Measurements from ENCODE around the gene FOXJ1.

Gene FOXJ1

DNA sequence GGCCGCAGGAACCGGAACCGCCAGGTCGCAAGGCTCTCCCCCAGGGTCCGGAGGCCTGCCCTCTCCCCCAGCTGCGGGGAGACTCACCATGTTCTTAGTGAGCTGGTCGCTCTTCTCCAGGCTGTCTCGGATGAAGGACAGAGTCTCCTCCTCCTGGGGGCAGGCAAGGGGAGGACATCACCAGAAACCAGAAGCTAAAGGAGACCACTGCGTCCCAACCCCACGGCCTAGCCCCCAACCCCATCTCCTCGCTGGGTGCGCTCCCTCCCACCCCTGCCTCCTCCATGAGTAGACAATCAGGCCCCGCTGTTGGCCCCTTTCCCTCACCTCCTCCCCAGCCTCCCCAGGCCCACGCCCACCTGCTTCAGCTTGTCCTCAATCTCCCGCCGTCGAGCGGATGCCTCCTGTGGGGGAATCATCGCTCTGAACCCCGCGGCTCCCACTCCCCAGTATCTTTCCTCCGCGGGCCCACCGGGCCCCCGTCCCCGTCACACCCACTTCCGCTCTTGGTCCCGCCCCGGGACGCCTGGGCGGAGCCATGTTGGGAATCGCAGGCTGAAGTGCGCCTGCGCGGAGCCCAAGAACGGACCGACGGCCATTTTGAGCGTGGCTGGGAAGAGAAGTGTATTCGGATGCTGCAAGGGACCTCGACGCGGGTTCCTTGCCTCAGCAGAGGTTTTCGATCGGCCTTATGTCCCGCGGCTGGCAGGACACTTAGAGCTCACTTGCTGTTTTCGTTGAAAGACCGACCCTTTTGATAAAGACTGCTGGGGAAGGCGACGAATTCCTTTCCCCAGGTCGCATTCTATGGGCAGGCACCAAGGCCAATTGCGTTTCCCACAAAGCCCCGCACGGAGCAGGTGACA is 37.5 kb downstream of the FOXJ1 start, which contains the start of gene EXOC7 (continued):
- TF ChIP-seq, protein P1, sequence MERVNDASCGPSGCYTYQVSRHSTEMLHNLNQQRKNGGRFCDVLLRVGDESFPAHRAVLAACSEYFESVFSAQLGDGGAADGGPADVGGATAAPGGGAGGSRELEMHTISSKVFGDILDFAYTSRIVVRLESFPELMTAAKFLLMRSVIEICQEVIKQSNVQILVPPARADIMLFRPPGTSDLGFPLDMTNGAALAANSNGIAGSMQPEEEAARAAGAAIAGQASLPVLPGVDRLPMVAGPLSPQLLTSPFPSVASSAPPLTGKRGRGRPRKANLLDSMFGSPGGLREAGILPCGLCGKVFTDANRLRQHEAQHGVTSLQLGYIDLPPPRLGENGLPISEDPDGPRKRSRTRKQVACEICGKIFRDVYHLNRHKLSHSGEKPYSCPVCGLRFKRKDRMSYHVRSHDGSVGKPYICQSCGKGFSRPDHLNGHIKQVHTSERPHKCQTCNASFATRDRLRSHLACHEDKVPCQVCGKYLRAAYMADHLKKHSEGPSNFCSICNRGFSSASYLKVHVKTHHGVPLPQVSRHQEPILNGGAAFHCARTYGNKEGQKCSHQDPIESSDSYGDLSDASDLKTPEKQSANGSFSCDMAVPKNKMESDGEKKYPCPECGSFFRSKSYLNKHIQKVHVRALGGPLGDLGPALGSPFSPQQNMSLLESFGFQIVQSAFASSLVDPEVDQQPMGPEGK (tag by site-specific recombination; IDR thresholded peaks at IDR 0.05), result peak; percentile 99
- TF ChIP-seq ZNF660 (tag by site-specific recombination; IDR thresholded peaks at IDR 0.05) (no peak), ZNF843 (tag by site-specific recombination; IDR thresholded peaks at IDR 0.05) (no peak), ZNF239 (tag by site-specific recombination; IDR thresholded peaks at IDR 0.05) (no peak), OVOL3 (tag by site-specific recombination; IDR thresholded peaks at IDR 0.05) (0 out of 2 replicates have a peak, but pooled peaks have one; percentile 7), HOXD13 (CRISPR knock-in tag; IDR thresholded peaks at IDR 0.05; ENCODE audit: borderline replicate concordance) (no peak), EGR2 (tag by site-specific recombination; IDR thresholded peaks at IDR 0.05; ENCODE audit: low read depth) (peak; percentile 87), ZNF221 (tag by site-specific recombination; IDR thresholded peaks at IDR 0.05; ENCODE audit: borderline replicate concordance) (no peak), WT1 (tag by site-specific recombination; IDR thresholded peaks at IDR 0.05) (peak; percentile 26; the same call in 1 of the 2 replicates), ZNF341 (tag by site-specific recombination; IDR thresholded peaks at IDR 0.05; ENCODE audit: low read depth) (peak; percentile 37; the same call in 1 of the 2 replicates), SP3 (tag by site-specific recombination; IDR thresholded peaks at IDR 0.05) (peak; percentile 98), KLF10 (tag by site-specific recombination; IDR thresholded peaks at IDR 0.05) (peak; percentile 80), ZBTB8A (tag by site-specific recombination; IDR thresholded peaks at IDR 0.05) (peak; percentile 22; the same call in 1 of the 2 replicates), ZFP69B (tag by site-specific recombination; IDR thresholded peaks at IDR 0.05) (peak; percentile 99), ZSCAN23 (tag by site-specific recombination; IDR thresholded peaks at IDR 0.05) (no peak), ZNF184 (tag by site-specific recombination; IDR thresholded peaks at IDR 0.05) (no peak), ZNF223 (tag by site-specific recombination; IDR thresholded peaks at IDR 0.05) (no peak), GLIS1 (tag by site-specific recombination; IDR thresholded peaks at IDR 0.05) (peak; percentile 32; the same call in 1 of the 2 replicates), GFI1B (tag by site-specific recombination; IDR thresholded peaks at IDR 0.05) (no peak), ZNF701 (tag by site-specific recombination; IDR thresholded peaks at IDR 0.05) (no peak), ZBTB20 (tag by site-specific recombination; IDR thresholded peaks at IDR 0.05) (peak; percentile 70; the same call in 1 of the 2 replicates), KLF8 (tag by site-specific recombination; IDR thresholded peaks at IDR 0.05) (peak; percentile 98), ZNF747 (tag by site-specific recombination; IDR thresholded peaks at IDR 0.05) (no peak), SALL2 (tag by site-specific recombination; IDR thresholded peaks at IDR 0.05; ENCODE audit: borderline replicate concordance) (no peak)
- TF ChIP-seq, protein P2, sequence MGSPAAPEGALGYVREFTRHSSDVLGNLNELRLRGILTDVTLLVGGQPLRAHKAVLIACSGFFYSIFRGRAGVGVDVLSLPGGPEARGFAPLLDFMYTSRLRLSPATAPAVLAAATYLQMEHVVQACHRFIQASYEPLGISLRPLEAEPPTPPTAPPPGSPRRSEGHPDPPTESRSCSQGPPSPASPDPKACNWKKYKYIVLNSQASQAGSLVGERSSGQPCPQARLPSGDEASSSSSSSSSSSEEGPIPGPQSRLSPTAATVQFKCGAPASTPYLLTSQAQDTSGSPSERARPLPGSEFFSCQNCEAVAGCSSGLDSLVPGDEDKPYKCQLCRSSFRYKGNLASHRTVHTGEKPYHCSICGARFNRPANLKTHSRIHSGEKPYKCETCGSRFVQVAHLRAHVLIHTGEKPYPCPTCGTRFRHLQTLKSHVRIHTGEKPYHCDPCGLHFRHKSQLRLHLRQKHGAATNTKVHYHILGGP (tag by site-specific recombination; IDR thresholded peaks at IDR 0.05), result no peak
- TF ChIP-seq, protein P3, sequence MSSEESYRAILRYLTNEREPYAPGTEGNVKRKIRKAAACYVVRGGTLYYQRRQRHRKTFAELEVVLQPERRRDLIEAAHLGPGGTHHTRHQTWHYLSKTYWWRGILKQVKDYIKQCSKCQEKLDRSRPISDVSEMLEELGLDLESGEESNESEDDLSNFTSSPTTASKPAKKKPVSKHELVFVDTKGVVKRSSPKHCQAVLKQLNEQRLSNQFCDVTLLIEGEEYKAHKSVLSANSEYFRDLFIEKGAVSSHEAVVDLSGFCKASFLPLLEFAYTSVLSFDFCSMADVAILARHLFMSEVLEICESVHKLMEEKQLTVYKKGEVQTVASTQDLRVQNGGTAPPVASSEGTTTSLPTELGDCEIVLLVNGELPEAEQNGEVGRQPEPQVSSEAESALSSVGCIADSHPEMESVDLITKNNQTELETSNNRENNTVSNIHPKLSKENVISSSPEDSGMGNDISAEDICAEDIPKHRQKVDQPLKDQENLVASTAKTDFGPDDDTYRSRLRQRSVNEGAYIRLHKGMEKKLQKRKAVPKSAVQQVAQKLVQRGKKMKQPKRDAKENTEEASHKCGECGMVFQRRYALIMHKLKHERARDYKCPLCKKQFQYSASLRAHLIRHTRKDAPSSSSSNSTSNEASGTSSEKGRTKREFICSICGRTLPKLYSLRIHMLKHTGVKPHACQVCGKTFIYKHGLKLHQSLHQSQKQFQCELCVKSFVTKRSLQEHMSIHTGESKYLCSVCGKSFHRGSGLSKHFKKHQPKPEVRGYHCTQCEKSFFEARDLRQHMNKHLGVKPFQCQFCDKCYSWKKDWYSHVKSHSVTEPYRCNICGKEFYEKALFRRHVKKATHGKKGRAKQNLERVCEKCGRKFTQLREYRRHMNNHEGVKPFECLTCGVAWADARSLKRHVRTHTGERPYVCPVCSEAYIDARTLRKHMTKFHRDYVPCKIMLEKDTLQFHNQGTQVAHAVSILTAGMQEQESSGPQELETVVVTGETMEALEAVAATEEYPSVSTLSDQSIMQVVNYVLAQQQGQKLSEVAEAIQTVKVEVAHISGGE (tag by site-specific recombination; conservative IDR thresholded peaks at IDR 0.05; ENCODE audit: low read depth), result peak; percentile 94
- TF ChIP-seq, protein P4, sequence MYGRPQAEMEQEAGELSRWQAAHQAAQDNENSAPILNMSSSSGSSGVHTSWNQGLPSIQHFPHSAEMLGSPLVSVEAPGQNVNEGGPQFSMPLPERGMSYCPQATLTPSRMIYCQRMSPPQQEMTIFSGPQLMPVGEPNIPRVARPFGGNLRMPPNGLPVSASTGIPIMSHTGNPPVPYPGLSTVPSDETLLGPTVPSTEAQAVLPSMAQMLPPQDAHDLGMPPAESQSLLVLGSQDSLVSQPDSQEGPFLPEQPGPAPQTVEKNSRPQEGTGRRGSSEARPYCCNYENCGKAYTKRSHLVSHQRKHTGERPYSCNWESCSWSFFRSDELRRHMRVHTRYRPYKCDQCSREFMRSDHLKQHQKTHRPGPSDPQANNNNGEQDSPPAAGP (tag by site-specific recombination; IDR thresholded peaks at IDR 0.05), result 0 out of 2 replicates have a peak, but pooled peaks have one; percentile 58
- TF ChIP-seq, protein P5, sequence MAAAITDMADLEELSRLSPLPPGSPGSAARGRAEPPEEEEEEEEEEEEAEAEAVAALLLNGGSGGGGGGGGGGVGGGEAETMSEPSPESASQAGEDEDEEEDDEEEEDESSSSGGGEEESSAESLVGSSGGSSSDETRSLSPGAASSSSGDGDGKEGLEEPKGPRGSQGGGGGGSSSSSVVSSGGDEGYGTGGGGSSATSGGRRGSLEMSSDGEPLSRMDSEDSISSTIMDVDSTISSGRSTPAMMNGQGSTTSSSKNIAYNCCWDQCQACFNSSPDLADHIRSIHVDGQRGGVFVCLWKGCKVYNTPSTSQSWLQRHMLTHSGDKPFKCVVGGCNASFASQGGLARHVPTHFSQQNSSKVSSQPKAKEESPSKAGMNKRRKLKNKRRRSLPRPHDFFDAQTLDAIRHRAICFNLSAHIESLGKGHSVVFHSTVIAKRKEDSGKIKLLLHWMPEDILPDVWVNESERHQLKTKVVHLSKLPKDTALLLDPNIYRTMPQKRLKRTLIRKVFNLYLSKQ (tag by site-specific recombination; IDR thresholded peaks at IDR 0.05; ENCODE audit: borderline replicate concordance), result no peak
- TF ChIP-seq, protein P6, sequence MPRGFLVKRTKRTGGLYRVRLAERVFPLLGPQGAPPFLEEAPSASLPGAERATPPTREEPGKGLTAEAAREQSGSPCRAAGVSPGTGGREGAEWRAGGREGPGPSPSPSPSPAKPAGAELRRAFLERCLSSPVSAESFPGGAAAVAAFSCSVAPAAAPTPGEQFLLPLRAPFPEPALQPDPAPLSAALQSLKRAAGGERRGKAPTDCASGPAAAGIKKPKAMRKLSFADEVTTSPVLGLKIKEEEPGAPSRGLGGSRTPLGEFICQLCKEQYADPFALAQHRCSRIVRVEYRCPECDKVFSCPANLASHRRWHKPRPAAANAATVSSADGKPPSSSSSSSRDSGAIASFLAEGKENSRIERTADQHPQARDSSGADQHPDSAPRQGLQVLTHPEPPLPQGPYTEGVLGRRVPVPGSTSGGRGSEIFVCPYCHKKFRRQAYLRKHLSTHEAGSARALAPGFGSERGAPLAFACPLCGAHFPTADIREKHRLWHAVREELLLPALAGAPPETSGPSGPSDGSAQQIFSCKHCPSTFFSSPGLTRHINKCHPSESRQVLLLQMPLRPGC (tag by site-specific recombination; IDR thresholded peaks at IDR 0.05), result no peak

All from HEK293 (cell line).